GM23248 (cell line): ENCODE results near the gene EVPLL.

Experiments
- EZH2 ChIP-seq: fragments of 200-600 bp; sonication (generic); IDR thresholded peaks from 2 replicates; pipeline ENCODE4 v1.6.1; 2018; ENCODE audit warnings: antibody characterized with exemption, mild to moderate bottlenecking; ENCODE audit not compliant: insufficient read depth, poor library complexity, severe bottlenecking
- EZH2phosphoT487 ChIP-seq: fragments of 200-600 bp; sonication (generic); IDR thresholded peaks from 2 replicates; pipeline ENCODE4 v1.6.1; 2018; ENCODE audit warnings: antibody characterized with exemption, moderate library complexity, mild to moderate bottlenecking, low read depth; ENCODE audit not compliant: insufficient read depth

- TF ChIP-seq EZH2 (no peak), EZH2phosphoT487 (no peak)
Observed at GRCh38 chr17:18362698-18363100, 14.9 kb upstream of the EVPLL start.
